HepG2 (cell line): ENCODE measurements around the gene SMIM20. TPM values are rescaled to one million over a fixed set of nuclear protein-coding genes. Genes with fewer than 3 reads are reported as not detected.

ENCODE experiments used
- ATAC-seq: fragments of 200-7000 bp; cut with Tn5 transposase; 3 replicates; pipeline ENCODE4 v1.9.1; 2020; ENCODE audit warnings: mild to moderate bottlenecking, moderate library complexity
- BruUV-seq: library from RNA; stranded (reverse); fragments of 400-500 nt; replicated peaks from 2 replicates; lab custom pipeline; 2021; lab: Mats Ljungman, UMichigan
- CTCF ChIA-PET: fragments of 300-600 bp; formaldehyde crosslinking; extraction: SDS; loops from one replicate; lab custom pipeline; 2021; ENCODE audit warnings: low total read pairs, inconsistent platforms, low intra/inter-chr PET ratio; lab: Yijun Ruan, JAX
- POLR2A ChIA-PET: fragments of 350-600 bp; sonication (Branson Sonifier 250); formaldehyde crosslinking; loops from one replicate; lab custom pipeline; 2020; ENCODE audit warnings: antibody characterized with exemption, inconsistent platforms; lab: Yijun Ruan, JAX
- DNase-seq: peaks from one replicate; pipeline ENCODE4 v3.0.0-alpha.2; 2015; ENCODE audit warnings: low spot score
- FAIRE-seq: peaks from 3 replicates; lab custom pipeline; 2011; peaks lifted over from hg19 to GRCh38; lab: Jason Lieb, UNC
- H2AFZ ChIP-seq: one replicate; pipeline ENCODE4 v1.6.1; 2011; ENCODE audit warnings: low read length, inconsistent platforms
- H3K27ac ChIP-seq: fragments of 300-600 bp; 3 replicates; pipeline ENCODE4 v1.8.0; 2011; ENCODE audit warnings: mixed run types, mild to moderate bottlenecking, mixed read lengths, low read length, inconsistent platforms; ENCODE audit not compliant: insufficient read depth; ENCODE audit errors: extremely low read length
- H3K27me3 ChIP-seq, 2 experiments: fragments of 200-600 bp in 1 of 2; 2 replicates in 1 of 2; 3 replicates in 1 of 2; pipeline versions ENCODE4 v1.6.0 to v1.8.0; 2011; ENCODE audit warnings: low read length in 2 of 2, mild to moderate bottlenecking in 2 of 2, moderate library complexity in 2 of 2, inconsistent platforms in 1 of 2; ENCODE audit not compliant: insufficient read depth in 2 of 2, control insufficient read depth in 1 of 2
- H3K36me3 ChIP-seq, 2 experiments: fragments of 200-600 bp in 1 of 2; replicated peaks in 1 of 2; 2 replicates in 1 of 2; 3 replicates in 1 of 2; pipeline versions ENCODE4 v1.5.1 to v1.8.0; 2011; ENCODE audit warnings: low read length in 2 of 2, inconsistent platforms in 1 of 2; ENCODE audit not compliant: insufficient read depth in 2 of 2, control insufficient read depth in 1 of 2
- H3K4me1 ChIP-seq: 2 replicates; pipeline ENCODE4 v1.5.1; 2012; ENCODE audit warnings: low read length, inconsistent platforms; ENCODE audit not compliant: insufficient read depth
- H3K4me2 ChIP-seq: 2 replicates; pipeline ENCODE4 v1.6.0; 2011; ENCODE audit warnings: low read depth, low read length, inconsistent platforms
- H3K4me3 ChIP-seq, 3 experiments: fragments of 200-600 bp in 1 of 3; sonication (generic), shearing (Covaris generic) in 1 of 3; replicated peaks in 1 of 3; 2 replicates each; pipeline ENCODE4 v1.5.1; 2011 to 2016; ENCODE audit warnings: low read length in 3 of 3, inconsistent platforms in 2 of 3, low read depth in 2 of 3, mild to moderate bottlenecking in 2 of 3, control low read depth in 1 of 3, mixed read lengths in 1 of 3; ENCODE audit not compliant: insufficient read depth in 1 of 3
- H3K79me2 ChIP-seq: one replicate; pipeline ENCODE4 v1.6.1; 2011; ENCODE audit warnings: low read length, inconsistent platforms; ENCODE audit not compliant: insufficient read depth
- H3K9ac ChIP-seq: 2 replicates; pipeline ENCODE4 v1.6.0; 2011; ENCODE audit warnings: mild to moderate bottlenecking, low read depth, low read length, inconsistent platforms; ENCODE audit not compliant: insufficient read depth
- H3K9me3 ChIP-seq: 2 replicates; pipeline ENCODE4 v1.5.1; 2012; ENCODE audit warnings: mild to moderate bottlenecking, low read length
- H4K20me1 ChIP-seq: 2 replicates; pipeline ENCODE4 v1.6.0; 2011; ENCODE audit warnings: inconsistent platforms, mild to moderate bottlenecking, low read length, moderate library complexity; ENCODE audit not compliant: insufficient read depth
- CREB1 ChIP-seq, 2 experiments: fragments of 450-650 bp in 1 of 2; IDR thresholded peaks; 2 replicates each; pipeline ENCODE4 v1.6.1; 2016 to 2017; ENCODE audit warnings: control low read depth in 1 of 2, mild to moderate bottlenecking in 1 of 2, missing compliant biosample characterization in 1 of 2, missing genetic modification characterization in 1 of 2
- ESRRA ChIP-seq: sonication (generic); formaldehyde crosslinking; IDR thresholded peaks from 2 replicates; pipeline ENCODE4 v1.5.1; 2020; ENCODE audit warnings: mild to moderate bottlenecking, low read depth, missing genetic modification reagents
- GFI1 ChIP-seq: sonication (generic); formaldehyde crosslinking; IDR thresholded peaks from 2 replicates; pipeline ENCODE4 v1.5.0; 2020; ENCODE audit warnings: missing genetic modification reagents, mild to moderate bottlenecking, borderline replicate concordance
- RBAK ChIP-seq: sonication (generic); formaldehyde crosslinking; IDR thresholded peaks from 2 replicates; pipeline ENCODE4 v1.5.1; 2020; ENCODE audit warnings: mild to moderate bottlenecking, missing genetic modification reagents
- RXRB ChIP-seq: IDR thresholded peaks from 2 replicates; pipeline ENCODE4 v1.6.1; 2016; ENCODE audit warnings: borderline replicate concordance, missing genetic modification reagents, missing compliant biosample characterization
- YY1 ChIP-seq: IDR thresholded peaks from 2 replicates; pipeline ENCODE4 v1.6.1; 2011; ENCODE audit warnings: low read length, low read depth, moderate library complexity, mild to moderate bottlenecking; ENCODE audit not compliant: insufficient read depth, insufficient replicate concordance
- ZFP36L2 ChIP-seq: sonication (generic); formaldehyde crosslinking; IDR thresholded peaks from 2 replicates; pipeline ENCODE4 v1.4.0; 2020; ENCODE audit warnings: missing genetic modification reagents
- ZMYM2 ChIP-seq: sonication (generic); formaldehyde crosslinking; IDR thresholded peaks from 2 replicates; pipeline ENCODE4 v1.8.0; 2022; ENCODE audit warnings: mild to moderate bottlenecking, missing genetic modification reagents
- ZNF20 ChIP-seq: sonication (generic); formaldehyde crosslinking; IDR thresholded peaks from 2 replicates; pipeline ENCODE4 v1.4.0; 2020; ENCODE audit warnings: mild to moderate bottlenecking, moderate library complexity, missing genetic modification reagents
- ZNF850 ChIP-seq: sonication (generic); formaldehyde crosslinking; conservative IDR thresholded peaks from 2 replicates; pipeline ENCODE4 v1.9.0; 2021; ENCODE audit warnings: mild to moderate bottlenecking, missing genetic modification reagents
- ZSCAN29 ChIP-seq: sonication (generic); formaldehyde crosslinking; conservative IDR thresholded peaks from 2 replicates; pipeline ENCODE4 v1.4.0; 2020; ENCODE audit warnings: mild to moderate bottlenecking, missing genetic modification reagents
- WGBS: methylation state at CpG from one replicate; pipeline ENCODE4 v1.1.6; 2017; ENCODE audit warnings: low lambda C conversion rate; 5-methylcytosine and 5-hydroxymethylcytosine counted together
- in situ Hi-C: cut with HindIII; loops from 2 replicates; pipeline ENCODE4 v1.10.0; 2017; ENCODE audit warnings: low pct_unique_long_range_greater_than_20kb; ENCODE audit not compliant: extremely low pct_ligation_motif_present
- intact Hi-C: fragments of 100-400 bp; cut with micrococcal nuclease; formaldehyde crosslinking; loops from one replicate; pipeline ENCODE4 v1.10.0; 2022; ENCODE audit not compliant: unreplicated experiment
- polyA plus RNA-seq, 8 experiments: library from polyadenylated mRNA; depleted of rRNA in 3 of 8; stranded (reverse) in 7 of 8; unstranded in 1 of 8; fragments of >200 nt; fragmentation: Illumina TruSeq in 4 of 8; extraction: Trizol in 4 of 8; gene quantifications; 2 replicates each; pipeline versions ENCODE4 v1.2.1 to v1.2.3, GENCODE V29; 2011 to 2016; ENCODE audit warnings: low read depth in 4 of 8, missing spikeins in 1 of 8, mixed read lengths in 1 of 8; ENCODE audit not compliant: insufficient read depth in 1 of 8
- total RNA-seq, 5 experiments: library from RNA; depleted of rRNA; stranded (reverse); fragments of >200 nt; fragmentation: Illumina TruSeq; extraction: Trizol; gene quantifications; 2 replicates each; pipeline ENCODE4 v1.2.3, GENCODE V29; 2016; ENCODE audit warnings: low read depth in 1 of 5
- TF ChIP-seq, protein P1 (sequence below): sonication (generic); formaldehyde crosslinking; IDR thresholded peaks from 2 replicates; pipeline ENCODE4 v1.5.1; 2020; ENCODE audit warnings: mild to moderate bottlenecking, missing genetic modification reagents
- TF ChIP-seq, protein P2 (sequence below): sonication (generic); formaldehyde crosslinking; IDR thresholded peaks from 2 replicates; pipeline ENCODE4 v1.8.1; 2023; ENCODE audit warnings: missing genetic modification reagents, inconsistent platforms, borderline replicate concordance
- TF ChIP-seq, protein P3 (sequence below): sonication (generic); formaldehyde crosslinking; IDR thresholded peaks from 2 replicates; pipeline ENCODE4 v1.5.0; 2020; ENCODE audit warnings: mild to moderate bottlenecking, low read depth, missing genetic modification reagents, borderline replicate concordance
- TF ChIP-seq, protein P4 (sequence below): sonication (generic); formaldehyde crosslinking; conservative IDR thresholded peaks from 2 replicates; pipeline ENCODE4 v1.4.0; 2020; ENCODE audit warnings: missing genetic modification reagents

The SMIM20 gene
- total and polyA plus RNA-seq, 2 of the 13 experiments (the other 11 are each of a cell fraction or from before 2014, with no cell fraction given), result 26.3 to 30.2 TPM

DNA sequence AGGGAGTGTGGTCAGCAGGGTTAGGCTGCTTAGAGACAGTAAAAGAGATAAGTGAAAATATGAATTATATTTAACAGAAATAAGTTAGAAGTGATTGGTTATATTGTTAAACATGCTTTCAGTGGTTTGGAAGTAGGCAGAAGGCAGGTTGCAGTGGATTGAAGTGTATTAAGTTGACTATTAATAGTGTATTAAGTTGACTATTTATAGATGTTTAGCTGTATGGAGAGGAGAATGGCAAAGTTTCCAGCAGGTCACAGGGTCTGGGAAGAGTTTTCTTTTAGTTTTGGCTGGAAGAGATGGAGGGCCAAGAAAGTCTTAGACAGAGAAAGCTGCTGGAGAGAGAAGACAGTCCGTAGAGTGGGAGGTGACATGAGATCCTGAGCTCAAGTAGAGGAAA is 7.9 kb downstream of the SMIM20 start:
- CTCF ChIA-PET, result no interaction called here
- intact Hi-C loops (no loop called here), in situ Hi-C loops (no loop called here)
- H3K36me3 ChIP-seq, result peaks cover 0 to 3% of the 10 kb centered on the region in 2 experiments; a peak in 1 of 5 replicates
- TF ChIP-seq ZFP36L2 (CRISPR knock-in tag) (no peak), ESRRA (CRISPR knock-in tag) (no peak), GFI1 (CRISPR knock-in tag) (no peak), ZMYM2 (CRISPR knock-in tag) (no peak), RXRB (CRISPR knock-in tag) (no peak), ZSCAN29 (CRISPR knock-in tag) (no peak), RBAK (CRISPR knock-in tag) (no peak), ZNF20 (no peak), ZNF850 (CRISPR knock-in tag) (no peak), YY1 (no peak), CREB1 (IDR thresholded peaks at IDR 0.05) (no peak), CREB1 (CRISPR knock-in tag; IDR thresholded peaks at IDR 0.05) (no peak)
- TF ChIP-seq, protein P1, sequence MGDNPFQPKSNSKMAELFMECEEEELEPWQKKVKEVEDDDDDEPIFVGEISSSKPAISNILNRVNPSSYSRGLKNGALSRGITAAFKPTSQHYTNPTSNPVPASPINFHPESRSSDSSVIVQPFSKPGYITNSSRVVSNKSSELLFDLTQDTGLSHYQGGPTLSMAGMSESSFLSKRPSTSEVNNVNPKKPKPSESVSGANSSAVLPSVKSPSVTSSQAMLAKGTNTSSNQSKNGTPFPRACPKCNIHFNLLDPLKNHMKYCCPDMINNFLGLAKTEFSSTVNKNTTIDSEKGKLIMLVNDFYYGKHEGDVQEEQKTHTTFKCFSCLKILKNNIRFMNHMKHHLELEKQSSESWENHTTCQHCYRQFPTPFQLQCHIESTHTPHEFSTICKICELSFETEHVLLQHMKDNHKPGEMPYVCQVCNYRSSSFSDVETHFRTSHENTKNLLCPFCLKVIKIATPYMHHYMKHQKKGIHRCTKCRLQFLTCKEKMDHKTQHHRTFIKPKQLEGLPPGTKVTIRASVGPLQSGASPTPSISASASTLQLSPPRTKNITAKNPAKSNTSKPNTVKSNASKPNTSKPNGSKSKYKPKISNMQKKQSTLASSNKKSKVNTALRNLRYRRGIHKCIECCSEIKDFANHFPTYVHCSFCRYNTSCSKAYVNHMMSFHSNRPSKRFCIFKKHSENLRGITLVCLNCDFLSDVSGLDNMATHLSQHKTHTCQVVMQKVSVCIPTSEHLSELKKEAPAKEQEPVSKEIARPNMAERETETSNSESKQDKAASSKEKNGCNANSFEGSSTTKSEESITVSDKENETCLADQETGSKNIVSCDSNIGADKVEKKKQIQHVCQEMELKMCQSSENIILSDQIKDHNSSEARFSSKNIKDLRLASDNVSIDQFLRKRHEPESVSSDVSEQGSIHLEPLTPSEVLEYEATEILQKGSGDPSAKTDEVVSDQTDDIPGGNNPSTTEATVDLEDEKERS, result no peak
- TF ChIP-seq, protein P2, sequence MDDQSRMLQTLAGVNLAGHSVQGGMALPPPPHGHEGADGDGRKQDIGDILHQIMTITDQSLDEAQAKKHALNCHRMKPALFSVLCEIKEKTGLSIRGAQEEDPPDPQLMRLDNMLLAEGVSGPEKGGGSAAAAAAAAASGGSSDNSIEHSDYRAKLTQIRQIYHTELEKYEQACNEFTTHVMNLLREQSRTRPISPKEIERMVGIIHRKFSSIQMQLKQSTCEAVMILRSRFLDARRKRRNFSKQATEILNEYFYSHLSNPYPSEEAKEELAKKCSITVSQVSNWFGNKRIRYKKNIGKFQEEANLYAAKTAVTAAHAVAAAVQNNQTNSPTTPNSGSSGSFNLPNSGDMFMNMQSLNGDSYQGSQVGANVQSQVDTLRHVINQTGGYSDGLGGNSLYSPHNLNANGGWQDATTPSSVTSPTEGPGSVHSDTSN (CRISPR knock-in tag), result no peak
- TF ChIP-seq, protein P3, sequence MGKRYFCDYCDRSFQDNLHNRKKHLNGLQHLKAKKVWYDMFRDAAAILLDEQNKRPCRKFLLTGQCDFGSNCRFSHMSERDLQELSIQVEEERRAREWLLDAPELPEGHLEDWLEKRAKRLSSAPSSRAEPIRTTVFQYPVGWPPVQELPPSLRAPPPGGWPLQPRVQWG (CRISPR knock-in tag), result no peak
- TF ChIP-seq, protein P4, sequence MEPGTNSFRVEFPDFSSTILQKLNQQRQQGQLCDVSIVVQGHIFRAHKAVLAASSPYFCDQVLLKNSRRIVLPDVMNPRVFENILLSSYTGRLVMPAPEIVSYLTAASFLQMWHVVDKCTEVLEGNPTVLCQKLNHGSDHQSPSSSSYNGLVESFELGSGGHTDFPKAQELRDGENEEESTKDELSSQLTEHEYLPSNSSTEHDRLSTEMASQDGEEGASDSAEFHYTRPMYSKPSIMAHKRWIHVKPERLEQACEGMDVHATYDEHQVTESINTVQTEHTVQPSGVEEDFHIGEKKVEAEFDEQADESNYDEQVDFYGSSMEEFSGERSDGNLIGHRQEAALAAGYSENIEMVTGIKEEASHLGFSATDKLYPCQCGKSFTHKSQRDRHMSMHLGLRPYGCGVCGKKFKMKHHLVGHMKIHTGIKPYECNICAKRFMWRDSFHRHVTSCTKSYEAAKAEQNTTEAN, result no peak
- BruUV-seq, result no TSS peak
- no peaks in the 10 kb centered on the region for H3K9me3 ChIP-seq
- WGBS, result 100% methylated on average over 1 of the region's 1 CpG
- H3K4me3 ChIP-seq, result no peak overlapping the region
- DNase-seq, result no peak
- H3K4me2 ChIP-seq, result no peak overlapping the region
- no peak overlapping the region for H3K9ac ChIP-seq
- no peaks in the 10 kb centered on the region for H3K27me3 ChIP-seq
- H2AFZ ChIP-seq, result no peak overlapping the region
- POLR2A ChIA-PET, result no interaction called here
- H3K4me1 ChIP-seq, result peaks cover 50% of the 10 kb centered on the region
- no peak for ATAC-seq
- no peak for FAIRE-seq
- H3K27ac ChIP-seq, result no peak overlapping the region
- H3K79me2 ChIP-seq, result peaks cover 2% of the 10 kb centered on the region
- no peaks in the 10 kb centered on the region for H4K20me1 ChIP-seq
